HepG2 (cell line): ENCODE results near the gene MTRR. TPM values are rescaled to one million over a fixed set of nuclear protein-coding genes. Genes with fewer than 3 reads are reported as not detected.
A peak's percentile ranks its signal among the peaks of the same experiment; 100 is the strongest.

Source experiments
- ATF3 ChIP-seq: sonication (generic); formaldehyde crosslinking; IDR thresholded peaks from 2 replicates; pipeline ENCODE4 v1.4.0; 2020; ENCODE audit warnings: missing genetic modification reagents
- CEBPZ ChIP-seq: IDR thresholded peaks from 2 replicates; pipeline ENCODE4 v1.6.1; 2012; ENCODE audit warnings: low read length, improper control_type of control experiment
- HNRNPH1 ChIP-seq: fragments of 200-400 bp; formaldehyde crosslinking; optimal IDR thresholded peaks from 2 replicates; pipeline ENCODE3; 2017; ENCODE audit warnings: mild to moderate bottlenecking, low read depth, low read length
- HOXA7 ChIP-seq: sonication (generic); formaldehyde crosslinking; IDR thresholded peaks from 2 replicates; pipeline ENCODE4 v1.8.1; 2022; ENCODE audit warnings: mild to moderate bottlenecking, missing genetic modification reagents, moderate library complexity
- PPARG ChIP-seq: conservative IDR thresholded peaks from 2 replicates; pipeline ENCODE4 v1.6.1; 2016; ENCODE audit warnings: missing biosample characterization, missing genetic modification reagents
- RAD51 ChIP-seq: fragments of 450-650 bp; IDR thresholded peaks from 2 replicates; pipeline ENCODE4 v1.6.1; 2016; ENCODE audit warnings: borderline replicate concordance
- SAP130 ChIP-seq: IDR thresholded peaks from 2 replicates; pipeline ENCODE4 v1.6.1; 2016; ENCODE audit warnings: low read depth
- SP2 ChIP-seq: sonication (generic); formaldehyde crosslinking; IDR thresholded peaks from 2 replicates; pipeline ENCODE4 v1.5.1; 2020; ENCODE audit warnings: mild to moderate bottlenecking, missing genetic modification reagents
- TEAD3 ChIP-seq: optimal IDR thresholded peaks from 2 replicates; pipeline ENCODE3; 2016; ENCODE audit warnings: borderline replicate concordance
- ZNF383 ChIP-seq: sonication (generic); formaldehyde crosslinking; IDR thresholded peaks from 2 replicates; pipeline ENCODE4 v1.4.0; 2020; ENCODE audit warnings: missing genetic modification reagents, mild to moderate bottlenecking, borderline replicate concordance
- ZNF484 ChIP-seq: sonication (generic); formaldehyde crosslinking; IDR thresholded peaks from 2 replicates; pipeline ENCODE4 v1.5.1; 2020; ENCODE audit warnings: mild to moderate bottlenecking, low read depth, missing genetic modification reagents, borderline replicate concordance
- ZNF841 ChIP-seq: sonication (generic); formaldehyde crosslinking; IDR thresholded peaks from 2 replicates; pipeline ENCODE4 v1.8.1; 2023; ENCODE audit warnings: missing genetic modification reagents, borderline replicate concordance
- polyA plus RNA-seq, 8 experiments: library from polyadenylated mRNA; depleted of rRNA in 3 of 8; stranded (reverse) in 7 of 8; unstranded in 1 of 8; fragments of >200 nt; fragmentation: Illumina TruSeq in 4 of 8; extraction: Trizol in 4 of 8; gene quantifications; 2 replicates each; pipeline versions ENCODE4 v1.2.1 to v1.2.3, GENCODE V29; 2011 to 2016; ENCODE audit warnings: low read depth in 4 of 8, missing spikeins in 1 of 8, mixed read lengths in 1 of 8; ENCODE audit not compliant: insufficient read depth in 1 of 8
- total RNA-seq, 5 experiments: library from RNA; depleted of rRNA; stranded (reverse); fragments of >200 nt; fragmentation: Illumina TruSeq; extraction: Trizol; gene quantifications; 2 replicates each; pipeline ENCODE4 v1.2.3, GENCODE V29; 2016; ENCODE audit warnings: low read depth in 1 of 5
- TF ChIP-seq, protein P1 (sequence below): IDR thresholded peaks from 2 replicates; pipeline ENCODE4 v1.4.0; 2020; ENCODE audit warnings: mild to moderate bottlenecking, missing genetic modification reagents
- TF ChIP-seq, protein P2 (sequence below): sonication (generic); formaldehyde crosslinking; IDR thresholded peaks from 2 replicates; pipeline ENCODE4 v1.4.0; 2020; ENCODE audit warnings: mild to moderate bottlenecking, low read depth, missing genetic modification reagents
- TF ChIP-seq, protein P3 (sequence below): sonication (generic); formaldehyde crosslinking; IDR thresholded peaks from 2 replicates; pipeline ENCODE4 v1.5.1; 2020; ENCODE audit warnings: mild to moderate bottlenecking, missing genetic modification reagents, borderline replicate concordance

The MTRR gene
- total and polyA plus RNA-seq, 2 of the 13 experiments (the other 11 are each of a cell fraction or from before 2014, with no cell fraction given): 39.2 to 59.2 TPM

DNA sequence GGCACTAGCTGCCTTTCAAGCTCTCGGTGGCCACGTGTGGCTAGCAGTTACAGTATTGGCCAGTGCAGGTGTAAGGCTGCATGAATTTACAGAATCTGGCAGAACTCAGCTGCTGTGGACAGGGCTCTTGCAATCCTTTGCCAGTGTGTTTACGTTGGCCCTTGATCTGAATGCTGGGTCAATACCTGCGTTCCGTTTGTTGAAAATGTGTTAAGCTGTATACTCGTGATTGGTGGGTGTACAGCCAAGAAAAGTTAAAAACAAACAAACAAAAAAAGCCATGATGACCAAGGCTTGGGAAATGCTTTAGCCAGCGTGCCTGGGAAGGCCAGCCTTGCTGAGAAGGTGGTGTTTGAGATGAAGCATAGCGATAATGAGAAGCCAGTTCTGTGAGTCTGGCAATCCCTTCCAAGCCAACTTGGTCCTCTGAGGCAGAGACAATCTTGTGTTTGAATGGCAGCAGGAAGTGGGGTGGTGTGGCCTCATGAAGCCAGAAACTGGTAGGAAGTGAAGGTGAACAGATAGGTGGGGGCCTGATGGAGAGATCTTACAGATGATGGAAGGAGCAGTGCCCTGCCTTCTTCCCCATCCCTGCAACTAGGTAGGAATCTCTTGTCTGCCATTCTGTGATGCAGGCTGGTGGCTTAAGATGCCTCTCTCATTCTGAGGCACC, 17.2 kb upstream of the MTRR start (continued):
- TF ChIP-seq, protein P1, sequence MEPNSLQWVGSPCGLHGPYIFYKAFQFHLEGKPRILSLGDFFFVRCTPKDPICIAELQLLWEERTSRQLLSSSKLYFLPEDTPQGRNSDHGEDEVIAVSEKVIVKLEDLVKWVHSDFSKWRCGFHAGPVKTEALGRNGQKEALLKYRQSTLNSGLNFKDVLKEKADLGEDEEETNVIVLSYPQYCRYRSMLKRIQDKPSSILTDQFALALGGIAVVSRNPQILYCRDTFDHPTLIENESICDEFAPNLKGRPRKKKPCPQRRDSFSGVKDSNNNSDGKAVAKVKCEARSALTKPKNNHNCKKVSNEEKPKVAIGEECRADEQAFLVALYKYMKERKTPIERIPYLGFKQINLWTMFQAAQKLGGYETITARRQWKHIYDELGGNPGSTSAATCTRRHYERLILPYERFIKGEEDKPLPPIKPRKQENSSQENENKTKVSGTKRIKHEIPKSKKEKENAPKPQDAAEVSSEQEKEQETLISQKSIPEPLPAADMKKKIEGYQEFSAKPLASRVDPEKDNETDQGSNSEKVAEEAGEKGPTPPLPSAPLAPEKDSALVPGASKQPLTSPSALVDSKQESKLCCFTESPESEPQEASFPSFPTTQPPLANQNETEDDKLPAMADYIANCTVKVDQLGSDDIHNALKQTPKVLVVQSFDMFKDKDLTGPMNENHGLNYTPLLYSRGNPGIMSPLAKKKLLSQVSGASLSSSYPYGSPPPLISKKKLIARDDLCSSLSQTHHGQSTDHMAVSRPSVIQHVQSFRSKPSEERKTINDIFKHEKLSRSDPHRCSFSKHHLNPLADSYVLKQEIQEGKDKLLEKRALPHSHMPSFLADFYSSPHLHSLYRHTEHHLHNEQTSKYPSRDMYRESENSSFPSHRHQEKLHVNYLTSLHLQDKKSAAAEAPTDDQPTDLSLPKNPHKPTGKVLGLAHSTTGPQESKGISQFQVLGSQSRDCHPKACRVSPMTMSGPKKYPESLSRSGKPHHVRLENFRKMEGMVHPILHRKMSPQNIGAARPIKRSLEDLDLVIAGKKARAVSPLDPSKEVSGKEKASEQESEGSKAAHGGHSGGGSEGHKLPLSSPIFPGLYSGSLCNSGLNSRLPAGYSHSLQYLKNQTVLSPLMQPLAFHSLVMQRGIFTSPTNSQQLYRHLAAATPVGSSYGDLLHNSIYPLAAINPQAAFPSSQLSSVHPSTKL (CRISPR knock-in tag): 0 out of 2 replicates have a peak, but pooled peaks have one; percentile 11
- TF ChIP-seq RAD51: no peak
- TF ChIP-seq PPARG (CRISPR knock-in tag): no peak
- no peak for TF ChIP-seq TEAD3 (CRISPR knock-in tag)
- TF ChIP-seq CEBPZ: no peak
- no peak for TF ChIP-seq SAP130 (CRISPR knock-in tag)
- TF ChIP-seq ZNF841 (CRISPR knock-in tag): no peak
- TF ChIP-seq SP2 (CRISPR knock-in tag): no peak
- TF ChIP-seq ZNF484: no peak
- no peak for TF ChIP-seq HNRNPH1
- no peak for TF ChIP-seq ATF3
- TF ChIP-seq HOXA7: no peak
- TF ChIP-seq, protein P2, sequence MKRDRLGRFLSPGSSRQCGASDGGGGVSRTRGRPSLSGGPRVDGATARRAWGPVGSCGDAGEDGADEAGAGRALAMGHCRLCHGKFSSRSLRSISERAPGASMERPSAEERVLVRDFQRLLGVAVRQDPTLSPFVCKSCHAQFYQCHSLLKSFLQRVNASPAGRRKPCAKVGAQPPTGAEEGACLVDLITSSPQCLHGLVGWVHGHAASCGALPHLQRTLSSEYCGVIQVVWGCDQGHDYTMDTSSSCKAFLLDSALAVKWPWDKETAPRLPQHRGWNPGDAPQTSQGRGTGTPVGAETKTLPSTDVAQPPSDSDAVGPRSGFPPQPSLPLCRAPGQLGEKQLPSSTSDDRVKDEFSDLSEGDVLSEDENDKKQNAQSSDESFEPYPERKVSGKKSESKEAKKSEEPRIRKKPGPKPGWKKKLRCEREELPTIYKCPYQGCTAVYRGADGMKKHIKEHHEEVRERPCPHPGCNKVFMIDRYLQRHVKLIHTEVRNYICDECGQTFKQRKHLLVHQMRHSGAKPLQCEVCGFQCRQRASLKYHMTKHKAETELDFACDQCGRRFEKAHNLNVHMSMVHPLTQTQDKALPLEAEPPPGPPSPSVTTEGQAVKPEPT: no peak
- no peak for TF ChIP-seq ZNF383
- TF ChIP-seq, protein P3, sequence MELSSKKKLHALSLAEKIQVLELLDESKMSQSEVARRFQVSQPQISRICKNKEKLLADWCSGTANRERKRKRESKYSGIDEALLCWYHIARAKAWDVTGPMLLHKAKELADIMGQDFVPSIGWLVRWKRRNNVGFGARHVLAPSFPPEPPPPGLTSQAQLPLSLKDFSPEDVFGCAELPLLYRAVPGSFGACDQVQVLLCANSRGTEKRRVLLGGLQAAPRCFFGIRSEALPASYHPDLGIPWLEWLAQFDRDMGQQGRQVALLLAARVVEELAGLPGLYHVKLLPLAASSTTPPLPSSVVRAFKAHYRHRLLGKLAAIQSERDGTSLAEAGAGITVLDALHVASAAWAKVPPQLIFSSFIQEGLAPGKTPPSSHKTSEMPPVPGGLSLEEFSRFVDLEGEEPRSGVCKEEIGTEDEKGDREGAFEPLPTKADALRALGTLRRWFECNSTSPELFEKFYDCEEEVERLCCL (CRISPR knock-in tag): no peak
